HUES64 (cell line): ENCODE data around the gene SETD1B.
"Not testable (repeated sequence)": the region's sequence is repeated elsewhere in the genome, so short reads cannot be mapped to it uniquely, and the experiment has no call there.

Experiments used
- H3K27ac ChIP-seq: 2 replicates; pipeline ENCODE4 v1.7.0; 2013; ENCODE audit warnings: low read depth, low read length, inconsistent platforms
- H3K27me3 ChIP-seq: 2 replicates; pipeline ENCODE4 v1.6.1; 2013; ENCODE audit warnings: mild to moderate bottlenecking, low read length; ENCODE audit not compliant: insufficient read depth
- H3K36me3 ChIP-seq: 2 replicates; pipeline ENCODE4 v1.6.1; 2013; ENCODE audit warnings: mild to moderate bottlenecking, low read length; ENCODE audit not compliant: insufficient read depth
- H3K4me1 ChIP-seq: 2 replicates; pipeline ENCODE4 v1.6.1; 2013; ENCODE audit warnings: mild to moderate bottlenecking, low read length, moderate library complexity; ENCODE audit not compliant: insufficient read depth
- H3K4me3 ChIP-seq: 2 replicates; pipeline ENCODE4 v1.5.1; 2013; ENCODE audit warnings: mild to moderate bottlenecking, low read length, moderate library complexity
- H3K9ac ChIP-seq: 2 replicates; pipeline ENCODE4 v1.6.1; 2013; ENCODE audit warnings: mild to moderate bottlenecking, low read depth, low read length
- H3K9me3 ChIP-seq: 2 replicates; pipeline ENCODE4 v1.6.1; 2013; ENCODE audit warnings: low read depth, low read length; ENCODE audit not compliant: insufficient read depth
- WGBS: fragments of 150-250, 120-280 bp; methylation state at CpG from one replicate; pipeline ENCODE4 v1.1.7; 2013; ENCODE audit warnings: missing lambda C conversion rate; 5-methylcytosine and 5-hydroxymethylcytosine counted together

Gene SETD1B

GRCh38 chr12:121857322-121858246 is 53.8 kb downstream of the SETD1B start:
- H3K4me3 ChIP-seq = no peak overlapping the region
- no peak overlapping the region for H3K27ac ChIP-seq
- H3K4me1 ChIP-seq = peaks cover 25% of the 10 kb centered on the region
- 76% methylated on average over 11 of the region's 11 CpGs for WGBS
- H3K9me3 ChIP-seq = no peaks in the 10 kb centered on the region
- no peak overlapping the region for H3K9ac ChIP-seq
- H3K36me3 ChIP-seq = no peaks in the 10 kb centered on the region
- no peaks in the 10 kb centered on the region for H3K27me3 ChIP-seq

- Histone ChIP-seq H3K9me3 (no peaks in the 10 kb centered on the region), H3K27me3 (no peaks in the 10 kb centered on the region), H3K4me1 (peaks cover 25% of the 10 kb centered on the region), H3K27ac (peak overlapping the region; percentile 86; the same call in 1 of the 2 replicates), H3K9ac (no peak overlapping the region), H3K4me3 (no peak overlapping the region), H3K36me3 (no peaks in the 10 kb centered on the region)
- WGBS = 92% methylated on average over 10 of the region's 10 CpGs
These were observed 54.5 kb downstream of the SETD1B start for GRCh38 chr12:121858318-121858661.

- Histone ChIP-seq H3K4me3 (no peak within 1 kb of the TSS), H3K36me3 (no peaks in the 10 kb centered on the region), H3K9ac (peak within 1 kb of the TSS; percentile 28), H3K27ac (peak within 1 kb of the TSS; percentile 86), H3K9me3 (no peaks in the 10 kb centered on the region), H3K4me1 (peaks cover 25% of the 10 kb centered on the region), H3K27me3 (no peaks in the 10 kb centered on the region)
- WGBS = 44% methylated on average over 16 of the region's 16 CpGs
These were observed 55.1 kb downstream of the SETD1B start, which contains the start of gene HPD for GRCh38 chr12:121858662-121859572. HPD (minus strand) TSS chr12:121858859; CDS start chr12:121858823, 36 bp downstream.

GRCh38 chr12:121860257-121860656 is 56.4 kb downstream of the SETD1B start:
- no peak overlapping the region for H3K27ac ChIP-seq
- 96% methylated on average over 1 of the region's 1 CpG for WGBS

DNA sequence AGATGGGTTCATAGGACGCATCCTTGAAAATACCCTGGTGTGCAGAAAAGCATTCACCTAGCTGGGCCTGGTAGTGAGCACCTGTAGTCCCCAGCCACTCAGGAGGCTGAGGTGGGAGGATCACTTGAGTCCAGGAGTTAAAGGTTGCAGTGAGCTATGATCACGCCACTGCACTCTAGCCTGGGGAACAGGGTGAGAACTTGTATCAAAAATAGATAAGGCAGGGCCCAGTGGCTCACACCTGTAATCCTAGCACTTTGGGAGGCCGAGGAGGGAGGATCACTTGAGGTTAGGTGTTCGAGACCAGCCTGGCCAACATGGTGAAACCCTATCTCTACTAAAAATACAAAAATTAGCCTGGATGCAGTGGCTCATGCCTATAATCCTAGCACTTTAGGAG is 56.9 kb downstream of the SETD1B start:
- not testable (repeated sequence) for H3K4me3 ChIP-seq, H3K36me3 ChIP-seq, H3K27me3 ChIP-seq, H3K9me3 ChIP-seq, H3K27ac ChIP-seq, H3K9ac ChIP-seq
- WGBS = 90% methylated on average over 4 of the region's 4 CpGs
- H3K4me1 ChIP-seq = peaks cover 25% of the 10 kb centered on the region

More at GRCh38 chr12:121860257-121860656, 56.4 kb downstream of the SETD1B start:
- no peaks in the 10 kb centered on the region for H3K27me3 ChIP-seq
- no peaks in the 10 kb centered on the region for H3K9me3 ChIP-seq
- H3K4me3 ChIP-seq = no peak overlapping the region
- no peak overlapping the region for H3K9ac ChIP-seq
- peaks cover 25% of the 10 kb centered on the region for H3K4me1 ChIP-seq
- no peaks in the 10 kb centered on the region for H3K36me3 ChIP-seq

DNA sequence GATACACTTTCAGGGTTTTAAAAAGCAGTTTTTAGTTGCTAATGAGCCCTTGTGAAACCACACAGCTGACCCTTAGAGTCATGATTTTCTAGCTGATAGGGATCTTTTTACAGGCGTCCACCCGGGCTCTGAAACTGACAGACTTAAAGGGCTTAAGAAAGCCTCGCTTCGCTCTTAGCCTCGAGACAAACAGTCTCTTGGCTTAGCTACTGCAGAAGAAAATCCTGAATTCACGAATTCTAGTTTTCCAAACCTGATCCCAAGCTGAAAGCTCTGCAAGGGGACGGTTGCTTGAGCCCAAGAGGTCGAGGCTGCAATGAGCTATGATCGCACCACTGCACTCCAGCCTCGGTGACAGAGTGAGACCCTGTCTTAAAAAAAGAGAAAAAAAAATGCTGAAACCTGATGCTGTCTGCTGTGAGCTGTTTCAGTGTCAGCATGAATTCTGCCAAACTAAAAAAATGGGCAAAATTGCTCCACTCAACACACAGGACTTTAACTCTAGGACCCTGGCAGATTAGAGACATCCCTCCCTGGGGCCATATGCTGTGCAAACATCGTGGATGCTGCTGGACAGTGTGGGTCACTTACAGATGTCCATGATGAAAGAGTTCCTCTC is 57.9 kb downstream of the SETD1B start:
- no peaks in the 10 kb centered on the region for H3K9me3 ChIP-seq
- no peak overlapping the region for H3K4me3 ChIP-seq
- H3K36me3 ChIP-seq = no peaks in the 10 kb centered on the region
- H3K4me1 ChIP-seq = peaks cover 25% of the 10 kb centered on the region
- 0 out of 2 replicates have a peak overlapping the region, but pooled peaks have one; percentile 21 for H3K27ac ChIP-seq
- no peaks in the 10 kb centered on the region for H3K27me3 ChIP-seq
- WGBS = 70% methylated on average over 11 of the region's 11 CpGs
- H3K9ac ChIP-seq = no peak overlapping the region

DNA sequence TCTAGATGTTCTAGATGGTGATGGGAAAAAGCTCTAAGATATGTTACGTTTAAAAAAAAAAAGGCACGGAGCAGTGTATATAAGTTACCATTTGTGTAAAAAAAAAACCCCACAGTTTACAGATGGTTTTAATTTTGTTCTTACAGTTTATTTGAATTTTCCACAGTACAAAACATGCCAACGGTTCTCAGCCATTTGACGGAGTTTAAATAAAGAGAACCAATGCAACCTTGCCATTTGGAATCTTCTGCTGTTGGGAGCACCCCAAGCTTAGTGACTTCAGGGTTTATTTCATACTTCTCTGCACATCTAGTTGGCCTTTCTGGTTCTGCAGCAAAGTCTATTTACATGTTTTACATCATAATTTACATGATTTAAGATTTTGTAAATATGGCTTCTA is 62.5 kb downstream of the SETD1B start:
- 95% methylated on average over 4 of the region's 4 CpGs for WGBS
- Histone ChIP-seq H3K36me3 (no peaks in the 10 kb centered on the region), H3K4me1 (peaks cover 7% of the 10 kb centered on the region), H3K27ac (no peak overlapping the region), H3K9me3 (no peaks in the 10 kb centered on the region), H3K9ac (no peak overlapping the region), H3K27me3 (no peaks in the 10 kb centered on the region), H3K4me3 (no peak overlapping the region)

DNA sequence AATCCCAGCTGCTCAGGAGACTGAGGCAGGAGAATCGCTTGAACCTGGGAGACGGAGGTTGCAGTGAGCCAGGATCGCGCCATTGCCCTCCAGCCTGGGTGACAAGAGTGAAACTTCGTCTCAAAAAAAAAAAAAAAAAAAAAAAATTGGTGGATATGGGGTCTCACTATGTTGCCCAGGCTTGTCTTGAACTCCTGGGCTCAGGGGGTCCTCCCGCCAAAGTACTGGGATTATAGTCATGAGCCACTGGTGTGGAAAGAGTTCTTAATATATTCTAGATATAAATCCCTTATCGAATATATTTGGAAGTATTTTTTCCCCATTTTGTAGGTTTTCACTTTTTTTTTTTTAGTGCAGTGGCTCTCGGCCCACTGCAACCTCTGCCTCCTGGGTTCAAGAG is 65.4 kb downstream of the SETD1B start:
- 100% methylated on average over 5 of the region's 8 CpGs for WGBS
- not testable (repeated sequence) for H3K4me3 ChIP-seq, H3K27ac ChIP-seq, H3K27me3 ChIP-seq, H3K9me3 ChIP-seq, H3K4me1 ChIP-seq, H3K36me3 ChIP-seq, H3K9ac ChIP-seq

DNA sequence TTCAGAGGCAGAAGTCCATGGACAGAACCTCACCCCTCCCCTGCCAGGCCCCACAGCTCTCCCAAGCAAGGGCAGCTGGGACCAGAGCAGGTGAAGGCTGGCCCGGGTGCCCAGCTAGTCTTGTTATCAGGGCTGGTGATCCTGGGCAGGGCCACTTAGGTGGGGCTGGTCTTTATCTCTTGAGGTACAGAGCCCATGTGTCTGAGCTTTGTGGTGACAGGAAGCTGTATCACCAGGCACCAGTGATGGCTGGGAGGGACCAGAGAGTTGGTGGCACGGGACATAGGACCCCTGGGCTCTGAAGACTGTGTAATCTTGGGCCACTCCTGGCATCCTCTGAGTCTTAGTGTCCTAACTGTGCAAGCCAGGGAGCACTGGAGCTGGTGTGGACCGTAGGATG is 67.7 kb downstream of the SETD1B start:
- H3K9me3 ChIP-seq = no peaks in the 10 kb centered on the region
- H3K9ac ChIP-seq = no peak overlapping the region
- no peaks in the 10 kb centered on the region for H3K36me3 ChIP-seq
- no peaks in the 10 kb centered on the region for H3K4me1 ChIP-seq
- H3K27ac ChIP-seq = no peak overlapping the region
- no peaks in the 10 kb centered on the region for H3K27me3 ChIP-seq
- 89% methylated on average over 3 of the region's 3 CpGs for WGBS
- no peak overlapping the region for H3K4me3 ChIP-seq

GRCh38 chr12:121872546-121873215 is 68.9 kb downstream of the SETD1B start:
- WGBS = 89% methylated on average over 5 of the region's 5 CpGs

More at GRCh38 chr12:121872546-121873215, 68.9 kb downstream of the SETD1B start:
- Histone ChIP-seq H3K4me1 (no peaks in the 10 kb centered on the region), H3K9me3 (no peaks in the 10 kb centered on the region), H3K4me3 (no peak overlapping the region), H3K36me3 (no peaks in the 10 kb centered on the region), H3K27me3 (no peaks in the 10 kb centered on the region), H3K27ac (no peak overlapping the region), H3K9ac (no peak overlapping the region)
